B cell (primary cell): ENCODE data around the gene RNPEP. TPM values are rescaled to one million over a fixed set of nuclear protein-coding genes. Genes with fewer than 3 reads are reported as not detected.
A peak's percentile ranks its signal among the peaks of the same experiment; 100 is the strongest.

Experiments used
- ATAC-seq: fragments of 200-7000 bp; cut with Tn5 transposase; one replicate; pipeline ENCODE4 v1.10.0; 2021; ENCODE audit warnings: low read depth, mild to moderate bottlenecking, moderate number of reproducible peaks, moderate library complexity
- CTCF ChIA-PET: fragments of 350-600 bp; sonication (Branson Sonifier 250); formaldehyde crosslinking; loops from one replicate; lab custom pipeline; 2021; ENCODE audit warnings: antibody characterized with exemption, inconsistent platforms; lab: Charles Lee
- POLR2A ChIA-PET: fragments of 350-600 bp; sonication (Branson Sonifier 250); formaldehyde crosslinking; loops from one replicate; lab custom pipeline; 2021; ENCODE audit warnings: antibody characterized with exemption; lab: Charles Lee
- DNase-seq: peaks from one replicate; pipeline ENCODE4 v3.0.0; 2013
- H2AFZ ChIP-seq: 2 replicates; pipeline ENCODE4 v1.6.1; 2012; ENCODE audit warnings: mild to moderate bottlenecking, low read depth, low read length; ENCODE audit not compliant: insufficient read depth, poor library complexity, severe bottlenecking
- H3K27ac ChIP-seq, 2 donors: 1 replicate in 1 of 2; 2 replicates in 1 of 2; pipeline ENCODE4 v1.5.1; 2012 to 2013; ENCODE audit warnings: low read length in 2 of 2, mild to moderate bottlenecking in 2 of 2, moderate library complexity in 1 of 2
- H3K27me3 ChIP-seq, 4 experiments: fragments of 200-600 bp in 1 of 4; sonication (generic) in 1 of 4; replicated peaks in 1 of 4; 1 replicate in 2 of 4; 2 replicates in 2 of 4; pipeline versions ENCODE4 v1.6.1 to v1.7.0; 2013 to 2016; ENCODE audit warnings: low read length in 3 of 4, mild to moderate bottlenecking in 2 of 4, mixed read lengths in 1 of 4, moderate library complexity in 1 of 4; ENCODE audit not compliant: insufficient read depth in 4 of 4, control insufficient read depth in 3 of 4; ENCODE audit errors: control extremely low read depth in 1 of 4
- H3K36me3 ChIP-seq, 2 experiments: replicated peaks in 1 of 2; 1 replicate in 1 of 2; 2 replicates in 1 of 2; pipeline versions ENCODE4 v1.6.1 to v1.7.1; 2013; ENCODE audit warnings: low read length in 1 of 2; ENCODE audit not compliant: insufficient read depth in 2 of 2, control insufficient read depth in 1 of 2; ENCODE audit errors: control extremely low read depth in 1 of 2, extremely low read depth in 1 of 2
- H3K4me1 ChIP-seq, 2 donors: fragments of 200-600 bp in 1 of 2; sonication (generic) in 1 of 2; 1 replicate in 1 of 2; 2 replicates in 1 of 2; pipeline versions ENCODE4 v1.5.1 to v1.6.1; 2013 to 2017; ENCODE audit warnings: low read length in 2 of 2; ENCODE audit not compliant: control insufficient read depth in 2 of 2, insufficient read depth in 2 of 2
- H3K4me2 ChIP-seq: replicated peaks from 2 replicates; pipeline ENCODE3; 2012; ENCODE audit warnings: mild to moderate bottlenecking, low read depth, low read length; ENCODE audit not compliant: poor library complexity, severe bottlenecking
- H3K4me3 ChIP-seq, 5 experiments: fragments of 200-600 bp in 1 of 5; sonication (generic) in 1 of 5; 1 replicate in 3 of 5; 2 replicates in 2 of 5; pipeline versions ENCODE4 v1.5.1 to v1.7.0; 2011 to 2016; ENCODE audit warnings: low read length in 4 of 5, mild to moderate bottlenecking in 4 of 5, low read depth in 2 of 5, control low read depth in 1 of 5, moderate library complexity in 1 of 5; ENCODE audit not compliant: insufficient read depth in 1 of 5; ENCODE audit errors: control extremely low read depth in 1 of 5, extremely low read depth in 1 of 5
- H3K79me2 ChIP-seq: fragments of 200-600 bp; sonication (generic); one replicate; pipeline ENCODE4 v1.6.0; 2016; ENCODE audit warnings: low read length; ENCODE audit not compliant: control insufficient read depth, insufficient read depth
- H3K9ac ChIP-seq: fragments of 200-600 bp; sonication (generic); 2 replicates; pipeline ENCODE4 v1.6.1; 2017; ENCODE audit warnings: mild to moderate bottlenecking, low read length, moderate library complexity
- H3K9me3 ChIP-seq, 3 donors: one replicate each; pipeline versions ENCODE4 v1.6.1 to v1.7.1; 2013; ENCODE audit warnings: low read length in 2 of 3; ENCODE audit not compliant: control insufficient read depth in 2 of 3, insufficient read depth in 1 of 3; ENCODE audit errors: control extremely low read depth in 1 of 3
- H4K20me1 ChIP-seq: 2 replicates; pipeline ENCODE4 v1.6.0; 2012; ENCODE audit warnings: mild to moderate bottlenecking, low read length; ENCODE audit not compliant: insufficient read depth, control insufficient read depth, poor library complexity, severe bottlenecking
- H3K27ac Mint-ChIP-seq: one replicate; pipeline ENCODE4 v1.8.0; 2021; ENCODE audit warnings: mixed read lengths
- H3K27me3 Mint-ChIP-seq: one replicate; pipeline ENCODE4 v1.8.0; 2021; ENCODE audit warnings: mixed read lengths
- H3K4me1 Mint-ChIP-seq: one replicate; pipeline ENCODE4 v1.8.0; 2021; ENCODE audit warnings: mixed read lengths
- H3K4me3 Mint-ChIP-seq: one replicate; pipeline ENCODE4 v1.8.0; 2021; ENCODE audit warnings: mixed read lengths
- H3K9me3 Mint-ChIP-seq: one replicate; pipeline ENCODE4 v1.8.0; 2022; ENCODE audit warnings: mixed read lengths; ENCODE audit not compliant: insufficient read depth
- CTCF ChIP-seq: fragments of 200-600 bp; IDR thresholded peaks from one replicate; pipeline ENCODE4 v1.8.0; 2022; ENCODE audit warnings: antibody characterized with exemption, mild to moderate bottlenecking
- EZH2 ChIP-seq: IDR thresholded peaks from 2 replicates; pipeline ENCODE4 v1.6.1; 2012; ENCODE audit warnings: borderline replicate concordance, low read depth, mild to moderate bottlenecking, moderate library complexity, low read length; ENCODE audit not compliant: insufficient read depth, poor library complexity, severe bottlenecking
- WGBS: methylation state at CpG from one replicate; pipeline ENCODE4 v1.1.5; 2013; ENCODE audit warnings: missing lambda C conversion rate; ENCODE audit not compliant: insufficient coverage; 5-methylcytosine and 5-hydroxymethylcytosine counted together
- intact Hi-C: fragments of 100-400 bp; cut with micrococcal nuclease; formaldehyde crosslinking; loops from one replicate; pipeline ENCODE4 v1.10.0; 2022
- polyA plus RNA-seq: library from polyadenylated mRNA; depleted of rRNA; stranded (reverse); fragments of >200 nt; gene quantifications from 2 replicates; pipeline ENCODE4 v1.2.3, GENCODE V29; 2012
- total RNA-seq, 2 donors: library from RNA; stranded (reverse); fragments of 120-200 nt in 1 of 2; gene quantifications; 1 replicate in 1 of 2; 2 replicates in 1 of 2; pipeline versions ENCODE4 v1.2.3 to v1.2.4, GENCODE V29; 2013 to 2022

RNPEP gene
- total and polyA plus RNA-seq, 2 donors (not counting 1 experiment from before 2014, with no cell fraction given): 28.9 to 42.9 TPM

DNA sequence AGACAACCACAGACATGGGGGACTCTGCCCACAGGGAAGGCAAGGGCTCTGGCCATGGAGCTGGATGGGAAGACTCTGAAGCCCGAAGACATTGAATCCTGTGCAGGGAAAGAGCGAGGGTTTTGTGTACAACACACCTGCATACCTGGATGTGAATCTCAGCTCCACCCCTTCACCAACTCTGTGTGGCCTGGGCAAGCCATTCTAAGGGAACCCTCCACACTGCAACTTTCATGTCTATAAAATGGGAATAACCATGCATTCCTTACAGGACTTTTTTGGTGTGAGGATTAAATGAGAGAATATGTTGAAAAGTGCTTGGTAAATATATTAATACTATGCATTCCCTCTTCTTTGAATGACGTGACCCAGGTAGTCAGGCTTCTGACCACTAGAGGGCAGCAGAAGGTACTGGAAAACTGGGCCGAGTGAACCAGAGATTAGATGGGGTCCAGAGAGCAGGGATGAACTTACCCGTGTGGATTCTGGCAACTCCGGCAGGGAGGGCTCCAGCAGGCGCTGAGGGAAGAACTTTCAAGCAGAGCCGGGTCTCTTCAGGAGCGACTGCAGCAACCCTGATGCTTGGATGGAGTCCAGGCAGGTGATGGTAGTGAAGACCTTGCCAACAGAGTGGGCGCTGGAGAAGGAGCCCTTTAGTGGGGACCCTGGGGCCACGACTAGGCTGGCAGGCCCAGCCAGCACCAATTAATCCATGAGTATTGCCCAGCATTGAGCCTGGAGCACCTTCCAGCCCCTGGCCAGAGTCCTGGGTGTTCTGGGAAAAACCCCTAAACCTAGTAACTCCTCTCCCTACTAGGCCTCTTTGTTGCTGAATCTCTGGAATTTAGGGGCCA, 27.1 kb downstream of the RNPEP start:
- Histone ChIP-seq H3K9ac (no peak overlapping the region), H3K9me3 (no peaks in the 10 kb centered on the region), H3K4me2 (no peak overlapping the region), H2AFZ (no peak overlapping the region), H3K36me3 (peaks cover 0 to 13% of the 10 kb centered on the region in 2 experiments), H4K20me1 (no peaks in the 10 kb centered on the region), H3K27me3 (no peaks in the 10 kb centered on the region), H3K79me2 (no peaks in the 10 kb centered on the region), H3K4me1 (peaks cover 0 to 7% of the 10 kb centered on the region in 2 donors), H3K4me3 (no peak overlapping the region), H3K27ac (no peak overlapping the region)
- ATAC-seq: peak; percentile 60
- TF ChIP-seq EZH2 (no peak), CTCF (peak; percentile 94)
- Mint-ChIP-seq H3K4me3 (no peak overlapping the region), H3K27ac (no peak overlapping the region), H3K4me1 (peaks cover 2% of the 10 kb centered on the region), H3K27me3 (no peaks in the 10 kb centered on the region), H3K9me3 (no peaks in the 10 kb centered on the region)
- ChIA-PET POLR2A (no interaction called here), CTCF (interaction anchor here (2.9 kb wide), 2 partner anchors 10 to 126 kb away, joined by 19 to 21 read pairs; no protein-coding TSS in a partner anchor)
- intact Hi-C loops: loop anchor here (1.0 to 5.0 kb wide), 2 partner anchors 126 to 708 kb away; no protein-coding TSS in a partner anchor
- peak; percentile 67 for DNase-seq
- WGBS: 43% methylated on average over 10 of the region's 11 CpGs
